GM21447 (cell line): ENCODE results near the gene PTPRF.

Experiments
- ATAC-seq: cut with Tn5 transposase; IDR thresholded peaks from one replicate; pipeline ENCODE4 v1.9.1; 2021; ENCODE audit not compliant: unreplicated experiment

The PTPRF gene

DNA sequence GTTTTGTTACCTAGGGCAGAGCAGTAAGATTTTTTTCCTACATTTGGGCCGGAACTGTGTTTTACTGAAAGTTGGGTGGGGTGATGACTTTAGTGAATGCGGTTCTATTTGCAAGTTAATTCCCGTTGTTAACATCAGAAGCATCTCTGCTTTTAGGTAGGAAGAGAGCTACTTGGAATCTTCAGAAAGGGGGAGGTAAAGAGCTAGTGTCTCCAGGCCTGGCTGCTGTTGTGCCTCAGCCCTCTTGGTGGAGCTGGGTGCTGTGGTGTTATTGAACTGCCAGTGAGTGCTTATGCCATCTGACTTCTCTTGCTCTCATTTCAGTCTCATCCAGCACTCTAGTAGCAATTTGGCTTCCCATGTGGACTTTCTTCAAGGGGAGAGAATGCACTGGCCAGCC is 122.7 kb downstream of the PTPRF start:
- ATAC-seq: no peak

DNA sequence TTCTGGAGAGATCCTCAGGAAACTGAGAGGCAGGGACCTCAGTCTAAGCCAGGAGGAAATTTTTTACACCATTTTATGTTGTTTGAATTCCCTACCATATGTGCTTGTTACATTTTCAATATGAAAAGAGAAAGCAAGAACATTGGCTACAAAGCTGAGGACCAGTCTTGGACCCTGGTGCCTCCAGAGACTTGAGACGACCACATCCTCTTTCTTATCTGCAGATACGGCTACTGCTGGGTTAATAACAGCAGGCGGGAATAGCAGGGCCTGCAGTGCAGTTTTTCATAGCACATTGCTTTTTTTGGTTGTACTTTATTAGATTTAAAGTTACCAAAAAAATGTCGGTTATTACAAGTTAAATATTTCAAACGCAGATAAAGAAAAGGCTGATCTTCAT is 123.2 kb downstream of the PTPRF start:
- no peak for ATAC-seq

- ATAC-seq: no peak
Measured at GRCh38 chr1:43655953-43656352, 125.3 kb downstream of the PTPRF start.

- no peak for ATAC-seq
Measured at GRCh38 chr1:43659212-43660166, 128.8 kb downstream of the PTPRF start.

GRCh38 chr1:43660355-43660754 is 129.7 kb downstream of the PTPRF start:
- no peak for ATAC-seq

DNA sequence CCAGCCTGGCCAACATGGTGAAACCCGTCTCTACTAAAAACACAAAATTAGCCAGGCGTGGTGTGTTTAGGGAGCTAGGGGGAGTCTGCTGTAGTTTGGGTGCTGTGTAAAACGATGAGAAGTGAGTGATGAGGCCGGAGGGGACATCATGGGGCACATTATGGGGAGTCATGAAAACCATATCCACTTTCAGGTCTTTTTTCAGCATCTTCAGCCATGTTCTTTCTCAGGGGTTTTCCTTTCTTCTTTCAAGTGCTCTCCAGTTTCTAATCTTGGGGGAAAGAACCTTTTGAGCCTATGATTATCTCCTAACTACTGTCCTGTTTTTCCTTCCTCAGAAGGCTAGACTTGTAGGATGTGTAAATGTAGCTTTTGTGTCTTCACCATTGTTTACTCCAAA is 133.7 kb downstream of the PTPRF start:
- ATAC-seq: no peak

- ATAC-seq: no peak
Measured at GRCh38 chr1:43666608-43667007, 135.9 kb downstream of the PTPRF start.

GRCh38 chr1:43668956-43669355 is 138.3 kb downstream of the PTPRF start:
- no peak for ATAC-seq

DNA sequence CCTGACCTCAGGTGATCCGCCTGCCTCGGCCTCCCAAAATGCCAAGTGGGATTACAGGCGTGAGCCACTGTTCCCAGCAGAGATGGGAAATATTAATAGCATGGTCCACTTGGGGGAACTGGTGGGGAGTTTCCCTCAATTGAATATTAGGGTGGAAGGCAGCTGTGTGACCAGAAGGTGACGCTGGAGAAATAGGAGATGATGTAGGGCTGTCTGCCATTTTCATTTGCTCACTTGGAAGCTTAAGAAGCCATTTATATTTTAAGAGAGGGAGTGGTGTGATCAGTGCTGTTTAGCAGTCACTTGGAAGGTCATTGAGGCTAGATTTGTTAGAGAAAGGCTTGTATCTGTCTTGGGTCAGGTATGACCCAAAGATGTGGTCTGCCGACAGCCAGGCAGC is 139.2 kb downstream of the PTPRF start:
- ATAC-seq: no peak

GRCh38 chr1:43671193-43671592 is 140.5 kb downstream of the PTPRF start:
- ATAC-seq: no peak

DNA sequence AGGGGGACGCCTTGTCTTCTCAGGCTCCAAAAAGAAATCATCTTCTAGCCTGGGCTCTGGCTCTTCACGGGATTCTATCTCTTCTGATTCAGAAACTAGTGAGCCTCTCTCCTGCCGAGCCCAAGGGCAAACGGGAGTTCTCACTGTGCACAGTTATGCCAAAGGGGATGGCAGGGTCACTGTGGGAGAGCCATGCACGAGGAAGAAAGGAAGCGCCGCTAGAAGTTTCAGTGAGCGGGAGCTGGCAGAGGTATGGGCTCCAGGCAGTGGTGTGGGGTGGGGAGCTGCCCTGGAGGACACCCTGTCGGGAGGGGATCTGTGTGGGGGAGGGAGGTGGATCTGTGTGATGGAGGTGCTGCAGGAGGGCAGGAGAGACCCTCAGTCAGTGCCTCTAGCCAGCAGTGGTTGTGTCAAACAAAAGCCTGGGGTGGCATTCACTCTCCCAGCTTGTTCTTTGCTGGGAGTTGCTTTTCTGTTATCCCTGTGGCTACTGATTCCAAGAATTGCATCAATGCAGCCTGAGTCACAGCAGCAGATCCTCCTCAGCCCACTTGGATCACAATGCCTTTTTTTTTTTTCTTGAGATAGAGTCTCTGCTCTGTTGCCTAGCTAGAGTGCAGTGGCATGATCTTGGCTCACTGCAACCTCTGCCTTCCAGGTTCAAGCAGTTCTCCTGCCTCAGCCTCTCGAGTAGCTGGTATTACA is 141.1 kb downstream of the PTPRF start:
- no peak for ATAC-seq

DNA sequence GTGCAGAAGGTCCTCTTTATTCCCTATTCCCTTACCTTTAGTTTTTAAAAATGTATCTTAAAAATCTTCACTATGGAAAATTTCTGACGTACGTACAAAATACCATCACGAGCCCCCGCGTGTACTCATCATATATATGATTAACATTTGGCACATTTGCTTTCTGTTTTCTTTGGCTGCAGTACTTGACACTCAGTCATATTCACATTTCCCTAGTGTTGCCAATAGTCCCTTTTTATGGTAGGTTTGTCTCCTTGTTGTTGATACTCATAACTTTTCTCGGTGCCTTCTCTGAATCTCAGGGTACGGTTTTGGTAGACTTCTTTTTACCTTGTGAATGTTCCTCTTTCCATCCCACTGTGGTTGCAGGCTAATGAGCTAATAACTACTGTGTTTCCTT is 142.6 kb downstream of the PTPRF start:
- no peak for ATAC-seq
